GM23338 (cell line): ENCODE measurements around the gene EXOC4. TPM values are rescaled to one million over a fixed set of nuclear protein-coding genes. Genes with fewer than 3 reads are reported as not detected.

Source experiments
- EZH2 ChIP-seq: fragments of 200-600 bp; sonication (generic); IDR thresholded peaks from one replicate; pipeline ENCODE4 v1.8.0; 2017; ENCODE audit warnings: antibody characterized with exemption, mild to moderate bottlenecking, low read depth; ENCODE audit not compliant: unreplicated experiment
- JUNB ChIP-seq: IDR thresholded peaks from one replicate; pipeline ENCODE4 v1.6.1; 2016; ENCODE audit warnings: antibody characterized with exemption; ENCODE audit not compliant: unreplicated experiment
- polyA plus RNA-seq: library from polyadenylated mRNA; unstranded; fragments of >200 nt; fragmentation: Nextera tagmentation; extraction: Ambion mirVana; gene quantifications from 2 replicates; pipeline ENCODE4 v1.2.1, GENCODE V29; 2016
- total RNA-seq: library from RNA; depleted of rRNA; stranded (reverse); fragments of >200 nt; shearing (Covaris generic); gene quantifications from 2 replicates; pipeline ENCODE4 v1.2.3, GENCODE V29; 2014
- TF ChIP-seq, protein P1 (sequence below): fragments of 250-450 bp; sonication (Bioruptor Pico); IDR thresholded peaks from 2 replicates; pipeline ENCODE4 v1.5.0; 2020; ENCODE audit warnings: mild to moderate bottlenecking, moderate library complexity
- TF ChIP-seq, protein P2 (sequence below): IDR thresholded peaks from 2 replicates; pipeline ENCODE4 v1.6.1; 2016; ENCODE audit warnings: antibody characterized with exemption
- TF ChIP-seq, protein P3 (sequence below), 2 experiments: fragments of 200-600 bp in 1 of 2; sonication (generic) in 1 of 2; conservative IDR thresholded peaks; 2 replicates each; pipeline versions ENCODE4 v1.5.1 to v1.6.1; 2016 to 2017; ENCODE audit warnings: antibody characterized with exemption in 2 of 2, low read depth in 2 of 2, mild to moderate bottlenecking in 2 of 2, moderate library complexity in 1 of 2

EXOC4 gene
- total and polyA plus RNA-seq, 2 experiments from 2014 or later, result 37.5 to 52.7 TPM

DNA sequence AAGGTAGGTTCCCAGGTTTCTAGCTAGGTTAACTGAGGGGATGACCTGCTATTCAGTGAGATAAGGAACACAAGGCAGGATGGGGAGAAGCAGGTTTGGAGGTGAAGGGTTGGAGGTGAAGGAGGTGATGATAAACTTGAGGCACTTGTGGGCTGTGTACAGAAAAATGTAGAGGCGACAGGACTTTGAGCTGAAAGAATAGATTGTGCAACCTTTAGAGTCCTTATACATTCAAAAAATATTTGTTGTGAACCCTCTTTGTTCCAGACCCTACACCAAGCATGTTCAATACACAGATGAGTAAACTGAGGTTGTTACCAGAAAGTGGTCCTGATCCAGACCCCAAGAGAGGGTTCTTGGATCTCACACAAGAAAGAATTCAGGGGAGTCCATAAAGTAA, 828.8 kb downstream of the EXOC4 start (continued):
- TF ChIP-seq, protein P1, sequence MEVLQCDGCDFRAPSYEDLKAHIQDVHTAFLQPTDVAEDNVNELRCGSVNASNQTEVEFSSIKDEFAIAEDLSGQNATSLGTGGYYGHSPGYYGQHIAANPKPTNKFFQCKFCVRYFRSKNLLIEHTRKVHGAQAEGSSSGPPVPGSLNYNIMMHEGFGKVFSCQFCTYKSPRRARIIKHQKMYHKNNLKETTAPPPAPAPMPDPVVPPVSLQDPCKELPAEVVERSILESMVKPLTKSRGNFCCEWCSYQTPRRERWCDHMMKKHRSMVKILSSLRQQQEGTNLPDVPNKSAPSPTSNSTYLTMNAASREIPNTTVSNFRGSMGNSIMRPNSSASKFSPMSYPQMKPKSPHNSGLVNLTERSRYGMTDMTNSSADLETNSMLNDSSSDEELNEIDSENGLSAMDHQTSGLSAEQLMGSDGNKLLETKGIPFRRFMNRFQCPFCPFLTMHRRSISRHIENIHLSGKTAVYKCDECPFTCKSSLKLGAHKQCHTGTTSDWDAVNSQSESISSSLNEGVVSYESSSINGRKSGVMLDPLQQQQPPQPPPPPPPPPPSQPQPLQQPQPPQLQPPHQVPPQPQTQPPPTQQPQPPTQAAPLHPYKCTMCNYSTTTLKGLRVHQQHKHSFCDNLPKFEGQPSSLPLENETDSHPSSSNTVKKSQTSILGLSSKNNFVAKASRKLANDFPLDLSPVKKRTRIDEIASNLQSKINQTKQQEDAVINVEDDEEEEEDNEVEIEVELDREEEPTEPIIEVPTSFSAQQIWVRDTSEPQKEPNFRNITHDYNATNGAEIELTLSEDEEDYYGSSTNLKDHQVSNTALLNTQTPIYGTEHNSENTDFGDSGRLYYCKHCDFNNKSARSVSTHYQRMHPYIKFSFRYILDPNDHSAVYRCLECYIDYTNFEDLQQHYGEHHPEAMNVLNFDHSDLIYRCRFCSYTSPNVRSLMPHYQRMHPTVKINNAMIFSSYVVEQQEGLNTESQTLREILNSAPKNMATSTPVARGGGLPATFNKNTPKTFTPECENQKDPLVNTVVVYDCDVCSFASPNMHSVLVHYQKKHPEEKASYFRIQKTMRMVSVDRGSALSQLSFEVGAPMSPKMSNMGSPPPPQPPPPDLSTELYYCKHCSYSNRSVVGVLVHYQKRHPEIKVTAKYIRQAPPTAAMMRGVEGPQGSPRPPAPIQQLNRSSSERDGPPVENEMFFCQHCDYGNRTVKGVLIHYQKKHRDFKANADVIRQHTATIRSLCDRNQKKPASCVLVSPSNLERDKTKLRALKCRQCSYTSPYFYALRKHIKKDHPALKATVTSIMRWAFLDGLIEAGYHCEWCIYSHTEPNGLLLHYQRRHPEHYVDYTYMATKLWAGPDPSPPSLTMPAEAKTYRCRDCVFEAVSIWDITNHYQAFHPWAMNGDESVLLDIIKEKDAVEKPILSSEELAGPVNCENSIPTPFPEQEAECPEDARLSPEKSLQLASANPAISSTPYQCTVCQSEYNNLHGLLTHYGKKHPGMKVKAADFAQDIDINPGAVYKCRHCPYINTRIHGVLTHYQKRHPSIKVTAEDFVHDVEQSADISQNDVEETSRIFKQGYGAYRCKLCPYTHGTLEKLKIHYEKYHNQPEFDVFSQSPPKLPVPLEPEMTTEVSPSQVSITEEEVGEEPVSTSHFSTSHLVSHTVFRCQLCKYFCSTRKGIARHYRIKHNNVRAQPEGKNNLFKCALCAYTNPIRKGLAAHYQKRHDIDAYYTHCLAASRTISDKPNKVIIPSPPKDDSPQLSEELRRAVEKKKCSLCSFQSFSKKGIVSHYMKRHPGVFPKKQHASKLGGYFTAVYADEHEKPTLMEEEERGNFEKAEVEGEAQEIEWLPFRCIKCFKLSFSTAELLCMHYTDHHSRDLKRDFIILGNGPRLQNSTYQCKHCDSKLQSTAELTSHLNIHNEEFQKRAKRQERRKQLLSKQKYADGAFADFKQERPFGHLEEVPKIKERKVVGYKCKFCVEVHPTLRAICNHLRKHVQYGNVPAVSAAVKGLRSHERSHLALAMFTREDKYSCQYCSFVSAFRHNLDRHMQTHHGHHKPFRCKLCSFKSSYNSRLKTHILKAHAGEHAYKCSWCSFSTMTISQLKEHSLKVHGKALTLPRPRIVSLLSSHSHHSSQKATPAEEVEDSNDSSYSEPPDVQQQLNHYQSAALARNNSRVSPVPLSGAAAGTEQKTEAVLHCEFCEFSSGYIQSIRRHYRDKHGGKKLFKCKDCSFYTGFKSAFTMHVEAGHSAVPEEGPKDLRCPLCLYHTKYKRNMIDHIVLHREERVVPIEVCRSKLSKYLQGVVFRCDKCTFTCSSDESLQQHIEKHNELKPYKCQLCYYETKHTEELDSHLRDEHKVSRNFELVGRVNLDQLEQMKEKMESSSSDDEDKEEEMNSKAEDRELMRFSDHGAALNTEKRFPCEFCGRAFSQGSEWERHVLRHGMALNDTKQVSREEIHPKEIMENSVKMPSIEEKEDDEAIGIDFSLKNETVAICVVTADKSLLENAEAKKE (CRISPR knock-in tag), result no peak
- no peak for TF ChIP-seq EZH2
- no peak for TF ChIP-seq JUNB
- TF ChIP-seq, protein P2, sequence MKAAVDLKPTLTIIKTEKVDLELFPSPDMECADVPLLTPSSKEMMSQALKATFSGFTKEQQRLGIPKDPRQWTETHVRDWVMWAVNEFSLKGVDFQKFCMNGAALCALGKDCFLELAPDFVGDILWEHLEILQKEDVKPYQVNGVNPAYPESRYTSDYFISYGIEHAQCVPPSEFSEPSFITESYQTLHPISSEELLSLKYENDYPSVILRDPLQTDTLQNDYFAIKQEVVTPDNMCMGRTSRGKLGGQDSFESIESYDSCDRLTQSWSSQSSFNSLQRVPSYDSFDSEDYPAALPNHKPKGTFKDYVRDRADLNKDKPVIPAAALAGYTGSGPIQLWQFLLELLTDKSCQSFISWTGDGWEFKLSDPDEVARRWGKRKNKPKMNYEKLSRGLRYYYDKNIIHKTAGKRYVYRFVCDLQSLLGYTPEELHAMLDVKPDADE, result no peak
- TF ChIP-seq, protein P3, sequence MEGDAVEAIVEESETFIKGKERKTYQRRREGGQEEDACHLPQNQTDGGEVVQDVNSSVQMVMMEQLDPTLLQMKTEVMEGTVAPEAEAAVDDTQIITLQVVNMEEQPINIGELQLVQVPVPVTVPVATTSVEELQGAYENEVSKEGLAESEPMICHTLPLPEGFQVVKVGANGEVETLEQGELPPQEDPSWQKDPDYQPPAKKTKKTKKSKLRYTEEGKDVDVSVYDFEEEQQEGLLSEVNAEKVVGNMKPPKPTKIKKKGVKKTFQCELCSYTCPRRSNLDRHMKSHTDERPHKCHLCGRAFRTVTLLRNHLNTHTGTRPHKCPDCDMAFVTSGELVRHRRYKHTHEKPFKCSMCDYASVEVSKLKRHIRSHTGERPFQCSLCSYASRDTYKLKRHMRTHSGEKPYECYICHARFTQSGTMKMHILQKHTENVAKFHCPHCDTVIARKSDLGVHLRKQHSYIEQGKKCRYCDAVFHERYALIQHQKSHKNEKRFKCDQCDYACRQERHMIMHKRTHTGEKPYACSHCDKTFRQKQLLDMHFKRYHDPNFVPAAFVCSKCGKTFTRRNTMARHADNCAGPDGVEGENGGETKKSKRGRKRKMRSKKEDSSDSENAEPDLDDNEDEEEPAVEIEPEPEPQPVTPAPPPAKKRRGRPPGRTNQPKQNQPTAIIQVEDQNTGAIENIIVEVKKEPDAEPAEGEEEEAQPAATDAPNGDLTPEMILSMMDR (conservative IDR thresholded peaks at IDR 0.05; ENCODE audit: low read depth in 2 of 2), result no peak
